Smooth muscle cell (in vitro differentiated cells): ENCODE results near the gene PLCXD1. TPM values are rescaled to one million over a fixed set of nuclear protein-coding genes. Genes with fewer than 3 reads are reported as not detected.
"Not testable (repeated sequence)": the region's sequence is repeated elsewhere in the genome, so short reads cannot be mapped to it uniquely, and the experiment has no call there.

Experiments
- DNase-seq: peaks from one replicate; lab custom pipeline; 2025; ENCODE audit not compliant: unreplicated experiment; lab: John Stamatoyannopoulos, UW
- H2AFZ ChIP-seq: fragments of 200-600 bp; sonication (generic); 2 replicates; pipeline ENCODE4 v1.6.0; 2016; ENCODE audit warnings: antibody characterized with exemption, low read depth, mild to moderate bottlenecking
- H3F3A ChIP-seq: fragments of 200-600 bp; sonication (generic); 2 replicates; pipeline ENCODE4 v1.6.0; 2017; ENCODE audit warnings: antibody characterized with exemption, low read depth
- H3K27ac ChIP-seq: fragments of 200-600 bp; sonication (generic); 2 replicates; pipeline ENCODE4 v1.5.1; 2016; ENCODE audit warnings: low read depth, mild to moderate bottlenecking
- H3K27me3 ChIP-seq: fragments of 200-600 bp; sonication (generic); 2 replicates; pipeline ENCODE4 v1.6.1; 2016; ENCODE audit warnings: low read depth, mild to moderate bottlenecking
- H3K36me3 ChIP-seq: fragments of 200-600 bp; sonication (generic); 2 replicates; pipeline ENCODE4 v1.5.1; 2016; ENCODE audit warnings: low read depth
- H3K4me1 ChIP-seq: fragments of 200-600 bp; sonication (generic); 2 replicates; pipeline ENCODE4 v1.5.1; 2016; ENCODE audit warnings: low read depth
- H3K4me2 ChIP-seq: fragments of 200-600 bp; sonication (generic); 2 replicates; pipeline ENCODE4 v1.6.0; 2016; ENCODE audit warnings: mild to moderate bottlenecking
- H3K4me3 ChIP-seq: fragments of 200-600 bp; sonication (generic); 2 replicates; pipeline ENCODE4 v1.5.1; 2016; ENCODE audit warnings: mild to moderate bottlenecking
- H3K79me2 ChIP-seq: fragments of 200-600 bp; sonication (generic); 2 replicates; pipeline ENCODE4 v1.6.0; 2016; ENCODE audit warnings: low read depth, mild to moderate bottlenecking
- H3K9ac ChIP-seq: fragments of 200-600 bp; sonication (generic); 2 replicates; pipeline ENCODE4 v1.6.0; 2016; ENCODE audit warnings: low read depth
- H3K9me3 ChIP-seq: fragments of 200-600 bp; sonication (generic); replicated peaks from 2 replicates; pipeline ENCODE4 v1.5.1; 2016; ENCODE audit warnings: low read depth
- H4K20me1 ChIP-seq: fragments of 200-600 bp; sonication (generic); 2 replicates; pipeline ENCODE4 v1.6.0; 2016; ENCODE audit warnings: low read depth
- CTCF ChIP-seq: fragments of 200-600 bp; sonication (generic); IDR thresholded peaks from 2 replicates; pipeline ENCODE4 v1.5.1; 2017; ENCODE audit warnings: borderline replicate concordance, mild to moderate bottlenecking, antibody characterized with exemption; ENCODE audit not compliant: insufficient read depth, poor library complexity, severe bottlenecking
- WGBS: methylation state at CpG from one replicate; pipeline ENCODE4 v1.1.7; 2016; ENCODE audit warnings: low lambda C conversion rate; 5-methylcytosine and 5-hydroxymethylcytosine counted together
- polyA plus RNA-seq: library from polyadenylated mRNA; unstranded; fragments of >200 nt; fragmentation: Nextera tagmentation; extraction: Ambion mirVana; gene quantifications from 2 replicates; pipeline ENCODE4 v1.2.1, GENCODE V29; 2016
- total RNA-seq: library from RNA; depleted of rRNA; stranded (reverse); fragments of >200 nt; gene quantifications from 2 replicates; pipeline ENCODE4 v1.2.3, GENCODE V29; 2014

PLCXD1 gene
- total and polyA plus RNA-seq, 2 experiments from 2014 or later = 7.0 to 14.0 TPM

GRCh38 chrX:350534-351323 lies 69.5 kb downstream of the PLCXD1 start:
- no peak overlapping the region for H3K4me3 ChIP-seq
- no peaks in the 10 kb centered on the region for H3K27me3 ChIP-seq
- H3K9me3 ChIP-seq = no peaks in the 10 kb centered on the region
- H3K79me2 ChIP-seq = no peaks in the 10 kb centered on the region
- H4K20me1 ChIP-seq = no peaks in the 10 kb centered on the region
- no peak for TF ChIP-seq CTCF
- no peaks in the 10 kb centered on the region for H3F3A ChIP-seq
- no peak overlapping the region for H2AFZ ChIP-seq
- no peaks in the 10 kb centered on the region for H3K4me1 ChIP-seq
- no peak overlapping the region for H3K27ac ChIP-seq
- H3K4me2 ChIP-seq = no peak overlapping the region
- 96% methylated on average over 50 of the region's 61 CpGs for WGBS
- H3K36me3 ChIP-seq = no peaks in the 10 kb centered on the region
- no peak for DNase-seq
- H3K9ac ChIP-seq = no peak overlapping the region

GRCh38 chrX:351324-351641 lies 70.1 kb downstream of the PLCXD1 start:
- DNase-seq, H4K20me1 ChIP-seq, H3K4me3 ChIP-seq, H2AFZ ChIP-seq, H3F3A ChIP-seq, H3K27me3 ChIP-seq, H3K9ac ChIP-seq, H3K4me1 ChIP-seq, H3K9me3 ChIP-seq, H3K79me2 ChIP-seq, H3K4me2 ChIP-seq, H3K27ac ChIP-seq, H3K36me3 ChIP-seq: not testable (repeated sequence)
- 98% methylated on average over 13 of the region's 13 CpGs for WGBS

- H3K4me1 ChIP-seq = no peaks in the 10 kb centered on the region
- TF ChIP-seq CTCF = no peak
- no peak overlapping the region for H3K4me2 ChIP-seq
- no peak for DNase-seq
- no peaks in the 10 kb centered on the region for H4K20me1 ChIP-seq
- no peaks in the 10 kb centered on the region for H3K9me3 ChIP-seq
- H3K79me2 ChIP-seq = no peaks in the 10 kb centered on the region
- H3K27me3 ChIP-seq = no peaks in the 10 kb centered on the region
- H3F3A ChIP-seq = no peaks in the 10 kb centered on the region
- 97% methylated on average over 10 of the region's 10 CpGs for WGBS
- H3K4me3 ChIP-seq = no peak overlapping the region
- no peak overlapping the region for H3K9ac ChIP-seq
- H3K27ac ChIP-seq = no peak overlapping the region
- H3K36me3 ChIP-seq = no peaks in the 10 kb centered on the region
- H2AFZ ChIP-seq = no peak overlapping the region
Measured at GRCh38 chrX:351736-352135, 70.6 kb downstream of the PLCXD1 start.

- Histone ChIP-seq H3K9ac (no peak overlapping the region), H3K4me3 (no peak overlapping the region), H3K79me2 (peaks cover 3% of the 10 kb centered on the region), H3K27me3 (no peaks in the 10 kb centered on the region), H3K27ac (no peak overlapping the region), H2AFZ (no peak overlapping the region), H4K20me1 (no peaks in the 10 kb centered on the region), H3K4me1 (no peaks in the 10 kb centered on the region), H3K4me2 (no peak overlapping the region), H3F3A (no peaks in the 10 kb centered on the region), H3K9me3 (no peaks in the 10 kb centered on the region), H3K36me3 (no peaks in the 10 kb centered on the region)
- DNase-seq = no peak
- WGBS = 96% methylated on average over 27 of the region's 27 CpGs
- TF ChIP-seq CTCF = no peak
Measured at GRCh38 chrX:352181-352580, 71.0 kb downstream of the PLCXD1 start.
